Caco-2 (cell line): ENCODE data around the gene CLCN1. TPM values are rescaled to one million over a fixed set of nuclear protein-coding genes. Genes with fewer than 3 reads are reported as not detected.

Experiments
- BruUV-seq: library from RNA; stranded (reverse); fragments of 400-500 nt; replicated peaks from 2 replicates; lab custom pipeline; 2021; lab: Mats Ljungman, UMichigan
- CTCF ChIA-PET: fragments of 300-600 bp; sonication (Branson Sonifier 250); formaldehyde crosslinking; loops from one replicate; lab custom pipeline; 2022; ENCODE audit warnings: antibody characterized with exemption; lab: Charles Lee
- POLR2A ChIA-PET: fragments of 300-600 bp; sonication (Branson Sonifier 250); formaldehyde crosslinking; loops from one replicate; lab custom pipeline; 2022; ENCODE audit warnings: antibody characterized with exemption; lab: Charles Lee
- DNase-seq, 2 experiments: peaks; one replicate each; pipeline versions ENCODE4 v3.0.0 to v3.0.0-alpha.2; 2020 to 2022
- H3K27me3 ChIP-seq: replicated peaks from 2 replicates; pipeline ENCODE4 v1.6.0; 2011; ENCODE audit warnings: low read length; ENCODE audit not compliant: control insufficient read depth, insufficient read depth
- H3K36me3 ChIP-seq: 2 replicates; pipeline ENCODE4 v1.5.1; 2011; ENCODE audit warnings: low read length; ENCODE audit not compliant: control insufficient read depth, insufficient read depth
- H3K4me1 ChIP-seq: fragments of 250-450 bp; sonication (Bioruptor Pico); 2 replicates; pipeline ENCODE4 v1.5.1; 2020; ENCODE audit warnings: mild to moderate bottlenecking
- H3K4me3 ChIP-seq: 2 replicates; pipeline ENCODE4 v1.5.1; 2011; ENCODE audit warnings: low read depth, mild to moderate bottlenecking, control low read depth, low read length
- H3K9me3 ChIP-seq: fragments of 250-450 bp; sonication (Bioruptor Pico); 2 replicates; pipeline ENCODE4 v1.5.1; 2020; ENCODE audit warnings: mild to moderate bottlenecking, moderate library complexity
- H3K27ac Mint-ChIP-seq: one replicate; pipeline ENCODE4 v1.8.0; 2022; ENCODE audit warnings: mixed read lengths; ENCODE audit not compliant: unreplicated experiment
- H3K27me3 Mint-ChIP-seq: one replicate; pipeline ENCODE4 v1.8.0; 2022; ENCODE audit warnings: mixed read lengths; ENCODE audit not compliant: insufficient read depth, unreplicated experiment
- H3K36me3 Mint-ChIP-seq: one replicate; pipeline ENCODE4 v1.8.0; 2022; ENCODE audit warnings: mild to moderate bottlenecking, mixed read lengths; ENCODE audit not compliant: insufficient read depth, unreplicated experiment
- H3K4me1 Mint-ChIP-seq: one replicate; pipeline ENCODE4 v1.8.0; 2022; ENCODE audit warnings: low read depth, mixed read lengths; ENCODE audit not compliant: unreplicated experiment
- H3K4me3 Mint-ChIP-seq: one replicate; pipeline ENCODE4 v1.8.0; 2022; ENCODE audit warnings: mild to moderate bottlenecking, moderate library complexity, mixed read lengths; ENCODE audit not compliant: unreplicated experiment
- H3K9me3 Mint-ChIP-seq: one replicate; pipeline ENCODE4 v1.8.0; 2022; ENCODE audit warnings: mixed read lengths; ENCODE audit not compliant: unreplicated experiment
- intact Hi-C: fragments of 100-400 bp; cut with micrococcal nuclease; formaldehyde crosslinking; loops from one replicate; pipeline ENCODE4 v1.10.0; 2022; ENCODE audit not compliant: unreplicated experiment
- total RNA-seq: library from RNA; stranded (reverse); gene quantifications from 2 replicates; pipeline ENCODE4 v1.2.3, GENCODE V29; 2022
- TF ChIP-seq, protein P1 (sequence below), 2 experiments: fragments of 200-600 bp in 1 of 2; IDR thresholded peaks; 1 replicate in 1 of 2; 2 replicates in 1 of 2; pipeline versions ENCODE4 v1.5.1 to v1.8.0; 2011 to 2022; ENCODE audit warnings: antibody characterized with exemption in 1 of 2, control low read depth in 1 of 2, inconsistent platforms in 1 of 2, low read depth in 1 of 2, low read length in 1 of 2, mild to moderate bottlenecking in 1 of 2, moderate library complexity in 1 of 2; ENCODE audit not compliant: insufficient read depth in 1 of 2, severe bottlenecking in 1 of 2, unreplicated experiment in 1 of 2

Gene CLCN1
- total RNA-seq, 1 experiment from 2014 or later: 1.9 TPM

DNA sequence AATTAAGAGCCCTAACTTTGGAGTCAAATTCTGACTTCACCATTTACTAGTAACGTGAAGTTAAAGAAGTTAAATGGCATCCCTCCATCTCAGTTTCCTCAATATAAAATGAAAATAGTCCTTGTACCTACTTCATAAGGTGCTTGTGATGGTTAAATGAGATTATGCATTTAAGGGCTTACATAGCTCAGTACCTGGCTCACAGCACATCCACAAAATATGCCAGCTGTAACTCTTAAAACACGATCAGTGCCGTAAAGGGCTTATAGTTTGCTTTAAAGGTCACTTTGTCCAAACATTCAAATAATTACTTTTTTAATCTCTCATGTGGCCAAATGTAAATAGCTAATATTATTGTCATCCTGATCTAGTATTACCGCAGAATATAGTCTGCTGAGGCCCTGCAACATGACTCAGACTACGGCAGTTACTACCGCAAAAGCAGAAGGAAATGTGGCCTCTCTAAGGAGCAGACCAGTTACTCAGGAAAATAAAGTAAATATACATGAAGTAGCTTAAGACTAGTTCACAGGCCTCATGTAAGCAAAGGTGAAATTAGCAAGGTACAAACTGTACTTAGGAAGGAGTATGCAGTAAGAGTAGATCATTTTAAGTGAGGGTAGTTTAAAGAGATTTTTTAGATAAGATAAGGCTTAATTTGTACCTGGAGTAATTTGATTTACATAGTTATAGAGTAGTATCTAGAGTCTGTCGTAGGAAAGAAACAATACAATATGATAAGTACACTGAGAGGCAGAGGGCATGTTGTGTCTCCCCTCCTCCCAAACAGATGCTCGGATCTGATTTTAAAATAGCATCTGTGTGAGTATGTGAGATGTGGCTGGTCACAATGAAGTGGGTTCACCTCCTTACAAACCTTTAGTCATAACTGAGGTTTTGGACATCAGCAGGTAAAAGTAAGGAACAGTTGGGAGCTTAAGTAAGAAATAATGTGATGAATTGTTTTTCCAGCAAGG lies 14.7 kb upstream of the CLCN1 start:
- H3K27me3 Mint-ChIP-seq: no peaks in the 10 kb centered on the region
- no TSS peak for BruUV-seq
- POLR2A ChIA-PET: interaction anchor here (1.0 kb wide), 1 partner anchor 13 kb away, joined by 4 read pairs; the partner anchor contains the start of gene CASP2
- H3K9me3 ChIP-seq: no peaks in the 10 kb centered on the region
- intact Hi-C loops: loop anchor here (1.0 kb wide), 1 partner anchor 38 kb away; the partner anchor contains the start of gene GSTK1
- H3K4me3 ChIP-seq: no peak overlapping the region
- H3K36me3 Mint-ChIP-seq: peaks cover 96% of the 10 kb centered on the region
- TF ChIP-seq, protein P1, sequence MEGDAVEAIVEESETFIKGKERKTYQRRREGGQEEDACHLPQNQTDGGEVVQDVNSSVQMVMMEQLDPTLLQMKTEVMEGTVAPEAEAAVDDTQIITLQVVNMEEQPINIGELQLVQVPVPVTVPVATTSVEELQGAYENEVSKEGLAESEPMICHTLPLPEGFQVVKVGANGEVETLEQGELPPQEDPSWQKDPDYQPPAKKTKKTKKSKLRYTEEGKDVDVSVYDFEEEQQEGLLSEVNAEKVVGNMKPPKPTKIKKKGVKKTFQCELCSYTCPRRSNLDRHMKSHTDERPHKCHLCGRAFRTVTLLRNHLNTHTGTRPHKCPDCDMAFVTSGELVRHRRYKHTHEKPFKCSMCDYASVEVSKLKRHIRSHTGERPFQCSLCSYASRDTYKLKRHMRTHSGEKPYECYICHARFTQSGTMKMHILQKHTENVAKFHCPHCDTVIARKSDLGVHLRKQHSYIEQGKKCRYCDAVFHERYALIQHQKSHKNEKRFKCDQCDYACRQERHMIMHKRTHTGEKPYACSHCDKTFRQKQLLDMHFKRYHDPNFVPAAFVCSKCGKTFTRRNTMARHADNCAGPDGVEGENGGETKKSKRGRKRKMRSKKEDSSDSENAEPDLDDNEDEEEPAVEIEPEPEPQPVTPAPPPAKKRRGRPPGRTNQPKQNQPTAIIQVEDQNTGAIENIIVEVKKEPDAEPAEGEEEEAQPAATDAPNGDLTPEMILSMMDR (IDR thresholded peaks at IDR 0.05; ENCODE audit: insufficient read depth in 1 of 2, low read depth in 1 of 2, low read length in 1 of 2, severe bottlenecking in 1 of 2, unreplicated experiment in 1 of 2): no peak
- H3K9me3 Mint-ChIP-seq: no peaks in the 10 kb centered on the region
- H3K36me3 ChIP-seq: peaks cover 9% of the 10 kb centered on the region
- no peak for DNase-seq
- H3K4me1 Mint-ChIP-seq: peaks cover 12% of the 10 kb centered on the region
- peaks cover 8% of the 10 kb centered on the region; the same call in 1 of the 2 replicates for H3K4me1 ChIP-seq
- no peak overlapping the region for H3K4me3 Mint-ChIP-seq
- no peaks in the 10 kb centered on the region for H3K27me3 ChIP-seq
- H3K27ac Mint-ChIP-seq: no peak overlapping the region
- CTCF ChIA-PET: interaction anchor here (0.6 to 1.0 kb wide), 4 partner anchors 38 to 86 kb away, joined by 3 to 5 read pairs (median 3); no protein-coding TSS in a partner anchor

DNA sequence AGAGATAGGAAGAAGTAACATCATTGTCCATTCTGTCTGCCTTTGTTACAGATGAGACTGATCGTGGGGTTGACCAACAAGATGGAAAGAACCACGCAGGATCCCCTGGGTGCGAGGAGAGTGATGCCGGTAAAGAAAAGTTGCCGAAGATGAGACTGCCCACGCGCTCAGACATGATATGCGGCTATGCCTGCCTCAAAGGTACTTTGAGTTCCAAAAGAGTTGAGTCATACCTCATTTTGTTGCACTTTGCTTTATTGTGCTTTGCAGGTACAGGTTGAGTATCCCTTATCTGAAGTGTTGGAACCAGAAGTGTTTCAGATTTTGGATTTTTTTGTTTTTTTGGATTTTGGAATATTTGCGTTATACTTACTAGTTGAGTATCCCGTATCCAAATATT lies 12.2 kb upstream of the CLCN1 start:
- Histone ChIP-seq H3K36me3 (peaks cover 11% of the 10 kb centered on the region), H3K27me3 (no peaks in the 10 kb centered on the region), H3K9me3 (no peaks in the 10 kb centered on the region), H3K4me3 (no peak overlapping the region), H3K4me1 (0 out of 2 replicates have a peak, but pooled peaks cover 6% of the 10 kb centered on the region)
- DNase-seq: no peak
- no TSS peak for BruUV-seq
- Mint-ChIP-seq H3K4me1 (peaks cover 9% of the 10 kb centered on the region), H3K27me3 (no peaks in the 10 kb centered on the region), H3K9me3 (no peaks in the 10 kb centered on the region), H3K4me3 (no peak overlapping the region), H3K27ac (no peak overlapping the region), H3K36me3 (peaks cover 100% of the 10 kb centered on the region)
- intact Hi-C loops: no loop called here
- CTCF ChIA-PET: no interaction called here
- TF ChIP-seq, protein P1 (IDR thresholded peaks at IDR 0.05; ENCODE audit: insufficient read depth in 1 of 2, low read depth in 1 of 2, low read length in 1 of 2, severe bottlenecking in 1 of 2, unreplicated experiment in 1 of 2): no peak
- POLR2A ChIA-PET: no interaction called here

DNA sequence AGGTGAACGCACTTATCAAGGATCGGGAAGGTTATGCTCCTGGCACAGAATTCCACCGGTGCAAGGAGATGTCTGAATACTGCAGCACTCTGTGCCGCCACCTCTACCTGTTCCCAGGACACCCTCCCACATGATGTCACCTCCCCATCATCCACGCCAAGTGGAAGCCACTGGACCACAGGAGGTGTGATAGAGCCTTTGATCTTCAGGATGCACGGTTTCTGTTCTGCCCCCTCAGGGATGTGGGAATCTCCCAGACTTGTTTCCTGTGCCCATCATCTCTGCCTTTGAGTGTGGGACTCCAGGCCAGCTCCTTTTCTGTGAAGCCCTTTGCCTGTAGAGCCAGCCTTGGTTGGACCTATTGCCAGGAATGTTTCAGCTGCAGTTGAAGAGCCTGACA lies 11.0 kb upstream of the CLCN1 start:
- H3K36me3 Mint-ChIP-seq: peaks cover 99% of the 10 kb centered on the region
- TF ChIP-seq, protein P1 (IDR thresholded peaks at IDR 0.05; ENCODE audit: insufficient read depth in 1 of 2, low read depth in 1 of 2, low read length in 1 of 2, severe bottlenecking in 1 of 2, unreplicated experiment in 1 of 2): no peak
- no peaks in the 10 kb centered on the region for H3K9me3 ChIP-seq
- no peaks in the 10 kb centered on the region for H3K27me3 Mint-ChIP-seq
- no peaks in the 10 kb centered on the region for H3K27me3 ChIP-seq
- intact Hi-C loops: loop anchor here (1.0 kb wide), 1 partner anchor 65 kb away; no protein-coding TSS in a partner anchor
- BruUV-seq: no TSS peak
- no peak overlapping the region for H3K4me3 Mint-ChIP-seq
- H3K4me3 ChIP-seq: no peak overlapping the region
- 0 out of 2 replicates have a peak, but pooled peaks cover 6% of the 10 kb centered on the region for H3K4me1 ChIP-seq
- H3K36me3 ChIP-seq: peaks cover 11% of the 10 kb centered on the region
- ChIA-PET POLR2A (no interaction called here), CTCF (interaction anchor here (1.5 to 1.9 kb wide), 2 partner anchors 17 to 65 kb away, joined by 5 to 6 read pairs; partner anchors contain the start of gene CASP2)
- DNase-seq: no peak
- no peak overlapping the region for H3K27ac Mint-ChIP-seq
- peaks cover 9% of the 10 kb centered on the region for H3K4me1 Mint-ChIP-seq
- H3K9me3 Mint-ChIP-seq: no peaks in the 10 kb centered on the region
